ENCODE results near the gene EIF4A2. TPM values are rescaled to one million over a fixed set of nuclear protein-coding genes. Genes with fewer than 3 reads are reported as not detected.
A peak's percentile ranks its signal among the peaks of the same experiment; 100 is the strongest.

EIF4A2 gene
- total and polyA plus RNA-seq, 9 of the 15 experiments (the other 6 are each of a cell fraction or from before 2014, with no cell fraction given): 307 to 754 (median 435) TPM

GRCh38 chr3:186806089-186807055 lies 23.0 kb downstream of the EIF4A2 start, which contains the start of gene RFC4:
TSS of gene RFC4 (minus strand) at chr3:186806482. CDS start at chr3:186804713, 1,769 bp downstream.
- Histone ChIP-seq H3K9me1 (ENCODE audit: control insufficient read depth, insufficient read depth, low read length) (no peaks in the 10 kb centered on the region), H3K27me3 (ENCODE audit: control insufficient read depth in 2 of 2, insufficient read depth in 2 of 2, low read length in 2 of 2) (no peaks in the 10 kb centered on the region), H3K4me3 (peak within 1 kb of the TSS; percentile 77), H3K9ac (ENCODE audit: insufficient read depth in 1 of 2, low read depth in 2 of 2, low read length in 2 of 2) (peak within 1 kb of the TSS; percentile 95 to 98), H3K79me2 (ENCODE audit: control insufficient read depth, insufficient read depth, low read length) (peaks cover 45% of the 10 kb centered on the region), H3K4me2 (ENCODE audit: insufficient read depth, low read length) (peak within 1 kb of the TSS; percentile 93), H3K27ac (ENCODE audit: extremely low read depth, low read depth, low read length) (peak within 1 kb of the TSS; percentile 91), H2AFZ (ENCODE audit: low read depth, low read length) (peak within 1 kb of the TSS; percentile 96), H4K20me1 (replicated peaks; ENCODE audit: control insufficient read depth, insufficient read depth, low read length) (no peaks in the 10 kb centered on the region), H3K4me1 (replicated peaks in 1 of 2; ENCODE audit: control insufficient read depth in 2 of 2, insufficient read depth in 2 of 2, low read length in 2 of 2) (peaks cover 4 to 17% of the 10 kb centered on the region in 2 experiments), H3K36me3 (ENCODE audit: control insufficient read depth, insufficient read depth, low read length) (peaks cover 42% of the 10 kb centered on the region), H3K9me3 (replicated peaks; ENCODE audit: control insufficient read depth, insufficient read depth, low read depth, low read length) (no peaks in the 10 kb centered on the region)
- in situ Hi-C loops (cut with MboI) (no loop called here), intact Hi-C loops (cut with micrococcal nuclease) (no loop called here)
- DNase-seq (ENCODE audit: extremely low read depth in 1 of 4, low spot score in 3 of 4): peak; percentile 80 to 93 (median 82)
- FAIRE-seq: peak; percentile 84
- POLR2A ChIA-PET: interaction anchor here (0.6 to 1.9 kb wide), 13 partner anchors 12 to 333 kb away, joined by 3 to 13 read pairs (median 4); partner anchors contain the start of genes EIF4A2 and RPL39L
- CTCF ChIA-PET (ENCODE audit: low intra/inter-chr PET ratio): no interaction called here
- peak; percentile 94 for ATAC-seq
- WGBS (ENCODE audit: insufficient coverage, low coverage, missing lambda C conversion rate): under 1% methylated on average over 70 of the region's 70 CpGs
- TSS peak; percentile 95 for BruUV-seq (replicated peaks)
- TF ChIP-seq TEAD1 (CRISPR knock-in tag; IDR thresholded peaks at IDR 0.05): peak in 1 of 2 experiments; percentile 59; a peak in 1 of 4 replicates
- peak; percentile 75 for TF ChIP-seq HMGN3 (IDR thresholded peaks at IDR 0.05; ENCODE audit: borderline replicate concordance, extremely low read depth, insufficient read length, low read depth, low read length)
- no peak for TF ChIP-seq HEY1 (CRISPR knock-in tag; IDR thresholded peaks at IDR 0.05; ENCODE audit: borderline replicate concordance)
- no peak for TF ChIP-seq ELK3 (CRISPR knock-in tag; IDR thresholded peaks at IDR 0.05)
- no peak for TF ChIP-seq RBM34 (IDR thresholded peaks at IDR 0.05; ENCODE audit: borderline replicate concordance, insufficient read depth, low read length)
- peak in 1 of 2 experiments; percentile 89; a peak in 2 of 4 replicates for TF ChIP-seq TRIM24 (IDR thresholded peaks at IDR 0.05)
- TF ChIP-seq STAT5B (CRISPR knock-in tag; IDR thresholded peaks at IDR 0.05): no peak
- no peak for TF ChIP-seq ZNF79 (CRISPR knock-in tag; IDR thresholded peaks at IDR 0.05; ENCODE audit: low read depth)
- TF ChIP-seq BACH1 (tag; IDR thresholded peaks at IDR 0.05): no peak; the same call in 1 of the 2 replicates
- TF ChIP-seq XRCC3 (IDR thresholded peaks at IDR 0.05): no peak
- no peak for TF ChIP-seq THRAP3 (IDR thresholded peaks at IDR 0.05; ENCODE audit: borderline replicate concordance)
- peak; percentile 38; the same call in 1 of the 2 replicates for TF ChIP-seq SMARCE1 (IDR thresholded peaks at IDR 0.05)
- TF ChIP-seq MBD2 (IDR thresholded peaks at IDR 0.05; ENCODE audit: borderline replicate concordance, low read depth): peak; percentile 73; the same call in 1 of the 2 replicates
- TF ChIP-seq FOXP4 (CRISPR knock-in tag; IDR thresholded peaks at IDR 0.05; ENCODE audit: borderline replicate concordance): no peak; the same call in 1 of the 2 replicates
- no peak for TF ChIP-seq GABPB2 (CRISPR knock-in tag; conservative IDR thresholded peaks at IDR 0.05)
- no peak for TF ChIP-seq CBX2 (IDR thresholded peaks at IDR 0.05; ENCODE audit: insufficient read depth, low read length, poor library complexity, severe bottlenecking)

Measured in K562 (cell line).